GM21825 (cell line): Measurements from ENCODE around the gene BSPRY.
A peak's percentile ranks its signal among the peaks of the same experiment; 100 is the strongest.
"Not testable (repeated sequence)": the region's sequence is repeated elsewhere in the genome, so short reads cannot be mapped to it uniquely, and the experiment has no call there.

Experiments used
- ATAC-seq: cut with Tn5 transposase; IDR thresholded peaks from one replicate; pipeline ENCODE4 v1.9.1; 2021; ENCODE audit warnings: mild to moderate bottlenecking, moderate library complexity; ENCODE audit not compliant: unreplicated experiment

The BSPRY gene

DNA sequence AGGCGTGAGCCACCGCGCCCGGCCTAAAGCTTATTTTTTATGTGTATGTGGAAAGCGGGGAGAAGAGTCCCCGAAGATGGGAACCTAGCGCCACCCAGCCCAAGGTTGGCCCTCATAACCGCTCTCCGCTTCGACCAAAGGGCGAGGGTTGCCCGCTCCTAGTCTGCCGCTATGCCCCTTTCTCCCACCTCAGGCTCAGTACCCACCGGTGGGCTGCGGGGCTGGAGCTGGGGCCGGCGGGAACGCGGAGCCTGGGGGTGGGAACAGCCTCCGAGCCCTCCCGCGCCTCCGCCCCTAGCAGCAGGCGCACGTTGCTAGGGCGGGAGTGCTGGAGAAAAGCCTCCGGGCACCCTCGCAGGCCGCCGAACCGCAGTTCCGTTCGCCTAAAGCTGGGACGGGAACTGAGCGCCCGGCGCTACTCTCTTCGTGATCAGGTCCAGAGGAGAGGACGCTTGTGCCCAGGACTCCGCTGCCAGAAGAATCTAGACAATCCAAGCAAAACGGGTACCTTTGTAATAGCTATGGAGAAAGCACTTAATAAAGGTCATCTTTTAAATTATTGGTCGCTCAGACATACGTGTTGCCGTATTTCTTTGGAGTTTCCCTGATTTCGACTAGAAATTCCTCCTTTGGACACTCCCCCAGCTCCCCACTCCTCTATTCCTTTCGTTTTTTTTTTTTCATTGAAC is 9.2 kb upstream of the BSPRY start, which contains the start of gene WDR31:
Gene WDR31, minus strand, starts transcription at position 265 of the 689 bp plus-strand sequence. CDS start 8,253 bp downstream, outside the sequence.
- ATAC-seq: peak; percentile 99

GRCh38 chr9:113341712-113342410 is 7.5 kb upstream of the BSPRY start:
- no peak for ATAC-seq

DNA sequence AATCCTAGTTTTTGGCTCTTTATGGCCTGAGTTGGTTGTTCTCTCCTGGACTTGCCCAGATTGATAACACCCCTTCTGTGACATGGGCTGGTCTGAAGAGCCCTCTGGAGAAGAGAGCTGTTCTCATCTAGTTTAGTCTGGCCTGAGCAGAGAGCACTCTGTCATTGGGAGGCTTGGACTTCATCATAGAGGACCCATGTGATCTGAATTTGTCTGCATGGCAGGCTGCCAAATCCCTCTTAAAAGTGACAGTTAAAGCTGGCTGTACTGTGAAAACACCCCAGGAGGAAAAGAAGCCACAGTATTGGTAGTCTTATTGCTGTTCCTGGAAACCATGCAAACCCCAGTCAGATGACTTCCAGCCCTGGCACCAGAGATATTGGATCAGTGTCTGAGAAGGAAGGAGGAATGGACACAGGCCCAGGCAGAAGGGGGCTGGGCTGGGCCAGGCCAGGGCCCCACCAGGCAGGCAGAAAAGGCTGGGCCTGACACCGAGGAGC is 5.6 kb upstream of the BSPRY start:
- no peak for ATAC-seq

DNA sequence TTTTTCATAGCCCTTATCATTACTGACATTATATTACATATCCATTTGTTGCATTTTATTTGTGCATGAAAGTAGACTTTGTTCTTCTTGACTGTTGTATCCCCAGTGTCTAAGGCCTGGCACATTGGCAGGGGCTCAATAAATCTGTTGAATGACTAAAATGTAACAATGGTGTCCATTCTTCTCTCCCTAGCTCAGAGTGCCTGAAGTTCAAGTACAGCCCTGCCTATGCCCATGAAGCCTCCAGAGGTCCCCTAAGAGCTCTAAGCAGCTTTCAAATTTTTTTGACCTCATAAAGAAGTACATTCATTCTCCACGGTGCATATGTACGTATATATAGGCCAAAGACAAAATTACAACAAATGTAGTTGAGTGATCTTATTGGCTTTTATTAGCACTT is 4.2 kb upstream of the BSPRY start:
- ATAC-seq: no peak

GRCh38 chr9:113345671-113346070 is 3.7 kb upstream of the BSPRY start:
- ATAC-seq: no peak

DNA sequence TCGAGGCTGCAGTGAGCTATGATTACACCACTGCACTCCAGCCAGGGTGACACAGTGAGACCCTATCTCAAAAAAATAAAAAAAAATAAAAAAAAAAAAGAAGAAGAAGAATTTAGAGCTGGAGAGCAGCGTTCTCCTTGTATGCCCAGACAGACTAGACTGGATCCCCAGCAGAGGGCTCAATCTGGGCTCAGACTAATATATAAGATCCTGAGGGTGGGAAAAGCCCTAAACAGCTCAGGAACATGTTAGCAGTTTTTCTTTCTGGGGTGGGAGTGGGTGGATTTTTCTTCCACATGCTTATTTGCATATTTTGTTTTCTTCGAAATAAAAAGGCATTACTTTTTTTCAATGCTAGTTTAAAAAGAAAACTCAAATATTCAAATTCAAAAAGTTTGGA is 904 bp upstream of the BSPRY start:
- no peak for ATAC-seq

GRCh38 chr9:113349066-113349444 is 286 bp upstream of the BSPRY start:
- ATAC-seq: no peak

DNA sequence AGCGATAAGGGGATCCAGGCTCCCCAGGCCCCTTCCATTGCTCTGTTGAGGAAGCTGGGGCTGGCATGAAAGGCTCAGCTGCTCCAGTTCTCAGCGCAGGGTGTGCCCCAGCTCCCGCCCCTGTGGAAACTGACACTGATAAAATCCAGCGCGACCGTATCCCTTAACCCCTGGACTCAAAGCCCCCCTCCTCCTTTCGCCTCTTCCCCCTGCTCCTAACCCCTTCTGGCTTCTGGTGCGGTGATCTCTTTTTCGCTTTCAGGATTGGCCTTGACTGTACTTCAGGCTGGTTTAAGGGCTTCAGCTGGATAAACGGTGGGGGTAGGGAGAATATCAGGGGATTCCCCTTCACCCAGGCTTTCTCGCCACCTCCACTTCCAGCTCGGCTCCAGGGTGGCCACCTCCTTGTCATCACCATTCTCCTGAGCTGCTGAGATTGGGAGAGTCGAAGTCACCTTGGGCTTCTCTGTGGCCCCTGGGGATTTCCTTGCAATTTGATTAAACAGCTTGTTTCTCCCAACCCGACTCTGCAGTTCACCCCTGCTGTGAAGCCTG is 843 bp downstream of the BSPRY start:
- ATAC-seq: no peak

DNA sequence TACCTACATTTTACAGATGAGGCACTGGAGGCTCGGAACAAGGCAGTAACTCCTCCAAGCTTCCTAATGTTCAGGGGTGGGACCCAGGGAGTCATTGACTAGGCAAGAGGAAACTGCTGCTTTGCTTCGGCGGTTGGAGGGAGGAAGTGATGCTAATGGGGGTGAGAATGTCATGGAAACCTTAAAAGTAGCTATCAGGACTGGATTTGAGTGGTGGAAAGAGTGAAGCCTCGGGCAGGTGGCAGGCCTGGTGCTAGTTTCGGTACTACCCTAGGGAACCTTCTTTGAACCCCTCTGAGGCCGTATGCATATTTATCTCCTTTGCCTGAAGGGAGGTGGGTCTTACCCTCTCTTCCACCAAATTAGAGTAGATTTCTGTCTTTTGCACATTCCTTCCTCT is 1.6 kb downstream of the BSPRY start:
- peak; percentile 47 for ATAC-seq

DNA sequence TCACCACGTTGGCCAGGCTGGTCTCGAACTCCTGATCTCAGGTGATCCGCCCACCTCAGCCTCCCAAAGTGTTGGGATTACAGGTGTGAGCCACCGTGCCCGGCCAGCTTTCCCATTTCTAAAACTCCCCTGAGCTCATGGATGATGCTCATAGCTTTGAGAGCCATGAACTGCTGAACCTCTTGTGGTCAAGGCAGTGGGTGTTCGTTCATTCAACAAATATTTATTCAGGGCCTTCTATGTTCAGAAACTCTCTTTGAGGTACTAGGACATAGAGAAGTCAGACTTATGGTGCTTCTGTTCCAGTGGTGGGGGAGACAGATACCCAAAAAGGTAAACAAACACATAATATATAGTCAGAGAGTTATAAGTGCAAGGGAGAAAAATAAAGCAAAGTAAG is 2.7 kb downstream of the BSPRY start:
- no peak for ATAC-seq

- ATAC-seq: no peak
These were observed 3.1 kb downstream of the BSPRY start for GRCh38 chr9:113352411-113352810.

DNA sequence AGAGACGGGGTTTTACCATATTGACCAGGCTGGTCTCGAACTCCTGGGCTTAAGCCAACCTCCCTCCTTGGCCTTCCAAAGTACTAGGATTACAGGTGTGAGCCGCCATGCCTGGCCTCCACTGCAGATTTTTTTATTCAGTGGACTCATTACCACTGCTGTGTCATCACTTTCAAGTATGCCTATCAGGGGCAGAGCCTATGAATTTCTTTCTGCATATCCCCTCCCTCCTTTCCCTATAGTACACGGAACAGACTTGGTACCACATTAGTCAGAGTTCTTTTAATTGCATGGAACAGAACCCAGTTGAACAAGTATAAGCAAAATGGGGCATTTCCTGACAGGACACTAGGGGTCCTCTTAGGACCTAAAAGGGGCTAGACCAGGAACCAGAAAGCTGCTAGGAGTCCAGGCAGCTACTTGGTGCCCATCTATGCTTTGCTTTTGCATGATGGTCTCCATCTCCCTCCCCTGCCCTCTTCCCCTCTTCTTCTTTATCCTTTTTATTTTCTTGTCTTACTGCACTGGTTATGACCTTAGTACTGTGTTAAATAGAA is 5.8 kb downstream of the BSPRY start:
- no peak for ATAC-seq

- no peak for ATAC-seq
These were observed 7.4 kb downstream of the BSPRY start for GRCh38 chr9:113356686-113357292.

- no peak for ATAC-seq
These were observed 10.0 kb downstream of the BSPRY start for GRCh38 chr9:113359385-113359784.

GRCh38 chr9:113360242-113360842 is 11.0 kb downstream of the BSPRY start:
- ATAC-seq: no peak

DNA sequence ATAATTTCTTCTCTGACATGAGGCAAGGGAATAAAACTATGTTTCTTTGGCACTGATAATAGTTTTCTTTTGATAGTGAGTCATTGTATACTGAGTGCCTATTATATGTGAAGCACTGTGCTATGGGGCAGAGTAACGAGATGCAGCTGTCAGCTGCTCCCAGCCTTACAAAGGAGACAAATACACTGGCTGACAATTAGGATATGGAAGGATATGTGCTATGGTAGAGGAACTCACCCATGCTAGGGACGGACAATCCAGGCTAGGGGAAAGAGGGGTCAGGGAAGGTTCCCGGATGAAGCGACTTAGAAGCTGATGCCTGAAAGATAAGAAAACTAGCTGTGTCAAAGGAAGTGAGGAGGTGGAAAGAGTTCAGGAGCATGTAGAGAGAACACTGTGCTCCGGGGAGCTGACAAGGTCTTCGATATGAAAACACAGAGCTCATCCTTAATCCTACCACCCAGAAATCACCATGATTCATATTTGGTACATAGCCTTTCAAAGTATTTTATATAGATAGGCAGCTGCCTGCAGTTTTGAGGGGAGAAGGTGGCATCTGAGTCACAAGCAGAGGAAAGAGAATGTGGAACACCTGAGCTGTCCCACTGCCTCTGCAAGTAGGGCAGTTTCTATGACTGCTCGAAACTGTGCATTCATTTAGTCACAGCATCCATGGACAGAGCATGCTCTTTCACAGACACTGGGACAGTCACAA is 12.1 kb downstream of the BSPRY start:
- ATAC-seq: no peak

- ATAC-seq: no peak
These were observed 14.0 kb downstream of the BSPRY start for GRCh38 chr9:113363336-113363735.

DNA sequence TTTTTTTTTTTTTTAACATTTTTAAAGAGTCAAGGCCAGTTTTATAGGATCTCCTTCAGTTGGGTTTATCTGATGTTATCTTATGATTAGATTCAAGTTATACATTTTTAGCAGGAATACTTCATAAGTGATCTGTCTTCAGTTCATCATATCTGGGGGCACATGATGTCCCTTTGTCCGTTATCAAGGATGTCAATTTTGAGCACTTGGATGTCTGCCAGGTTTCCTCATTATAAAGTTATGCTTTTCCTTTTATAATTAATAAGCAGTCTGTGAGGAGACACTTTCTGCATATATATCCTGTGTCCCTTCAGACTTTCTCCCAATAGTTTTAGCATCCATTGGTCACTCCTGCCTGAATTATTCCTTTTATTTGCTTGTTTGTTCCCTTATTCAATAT is 15.6 kb downstream of the BSPRY start:
- ATAC-seq: no peak

GRCh38 chr9:113365652-113366051 is 16.3 kb downstream of the BSPRY start:
- ATAC-seq: not testable (repeated sequence)

- ATAC-seq: no peak
These were observed 19.1 kb downstream of the BSPRY start for GRCh38 chr9:113368348-113368981.
